ENCODE data around the gene BHLHA15. TPM values are rescaled to one million over a fixed set of nuclear protein-coding genes. Genes with fewer than 3 reads are reported as not detected.

The BHLHA15 gene
- total RNA-seq, 1 donor from 2014 or later, result not detected

- peaks cover 0 to 4% of the 10 kb centered on the region in 2 donors for H3K36me3 ChIP-seq
- H3K4me3 ChIP-seq, result peak overlapping the region; percentile 27 to 42
- H3K27ac ChIP-seq, result no peak overlapping the region
- TF ChIP-seq CTCF (IDR thresholded peaks at IDR 0.05) (no peak), POLR2A (IDR thresholded peaks at IDR 0.05) (no peak), POLR2AphosphoS5 (IDR thresholded peaks at IDR 0.05; ENCODE audit: insufficient read depth in 1 of 2, low read depth in 1 of 2) (no peak)
- no peaks in the 10 kb centered on the region for H3K9me3 ChIP-seq
- no peaks in the 10 kb centered on the region for H3K27me3 ChIP-seq
- DNase-seq (ENCODE audit: extremely low spot score in 2 of 2), result no peak
- H3K4me1 ChIP-seq, result peaks cover 4% of the 10 kb centered on the region
- intact Hi-C loops (cut with DNase I), result no loop called here
Measured at GRCh38 chr7:98211676-98212531, 665 bp downstream of the BHLHA15 start.

- Histone ChIP-seq H3K4me3 (no peak overlapping the region), H3K27ac (no peak overlapping the region), H3K9me3 (no peaks in the 10 kb centered on the region), H3K36me3 (no peaks in the 10 kb centered on the region), H3K4me1 (peaks cover 4% of the 10 kb centered on the region), H3K27me3 (no peaks in the 10 kb centered on the region)
- DNase-seq (ENCODE audit: extremely low spot score in 2 of 2), result no peak
- TF ChIP-seq POLR2AphosphoS5 (IDR thresholded peaks at IDR 0.05; ENCODE audit: insufficient read depth in 1 of 2, low read depth in 1 of 2) (no peak), POLR2A (IDR thresholded peaks at IDR 0.05) (no peak), CTCF (IDR thresholded peaks at IDR 0.05) (no peak)
- intact Hi-C loops (cut with DNase I), result no loop called here
Measured at GRCh38 chr7:98212532-98213041, 1.3 kb downstream of the BHLHA15 start.

DNA sequence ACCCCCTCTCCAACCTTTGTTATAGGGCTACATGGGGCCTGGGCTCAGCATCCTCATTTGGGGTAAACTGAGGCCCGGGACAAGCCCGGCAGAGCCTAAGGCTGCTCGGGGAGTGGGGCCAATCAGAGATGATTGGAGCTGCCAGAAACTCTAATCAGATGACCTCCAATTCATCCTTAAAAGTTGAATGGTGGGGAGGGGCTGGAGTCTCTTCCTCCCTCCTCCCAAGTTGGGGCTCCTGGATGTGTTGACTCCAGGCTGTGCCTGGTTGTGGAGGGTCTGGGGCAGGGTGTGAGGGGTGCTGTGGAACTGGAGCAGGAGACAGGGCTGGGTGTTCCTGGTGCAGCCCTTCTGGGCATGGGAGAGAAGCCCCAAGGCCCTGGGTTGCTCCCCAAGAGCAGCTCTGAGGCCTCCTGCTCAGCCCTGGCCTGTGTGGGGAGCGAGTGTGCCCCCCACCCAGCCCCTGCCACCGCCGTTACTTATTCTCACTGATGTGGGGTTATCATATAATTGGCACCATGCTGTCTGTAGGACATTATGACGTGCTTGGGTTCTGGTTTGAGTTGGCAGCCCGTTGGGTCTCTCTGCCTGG is 2.2 kb downstream of the BHLHA15 start:
- no peak for DNase-seq (ENCODE audit: extremely low spot score in 2 of 2)
- intact Hi-C loops (cut with DNase I), result no loop called here
- no peak overlapping the region for H3K27ac ChIP-seq
- H3K4me1 ChIP-seq, result peaks cover 4% of the 10 kb centered on the region
- H3K36me3 ChIP-seq, result no peaks in the 10 kb centered on the region
- no peak for TF ChIP-seq CTCF (IDR thresholded peaks at IDR 0.05)
- no peak for TF ChIP-seq POLR2AphosphoS5 (IDR thresholded peaks at IDR 0.05; ENCODE audit: insufficient read depth in 1 of 2, low read depth in 1 of 2)
- TF ChIP-seq POLR2A (IDR thresholded peaks at IDR 0.05), result no peak
- H3K4me3 ChIP-seq, result no peak overlapping the region
- no peaks in the 10 kb centered on the region for H3K9me3 ChIP-seq
- H3K27me3 ChIP-seq, result no peaks in the 10 kb centered on the region

- DNase-seq (ENCODE audit: extremely low spot score in 2 of 2), result no peak
Measured at GRCh38 chr7:98213888-98214810, 2.9 kb downstream of the BHLHA15 start.

More at GRCh38 chr7:98213888-98214810, 2.9 kb downstream of the BHLHA15 start:
- intact Hi-C loops (cut with DNase I), result no loop called here
- H3K4me1 ChIP-seq, result peaks cover 4% of the 10 kb centered on the region
- no peaks in the 10 kb centered on the region for H3K36me3 ChIP-seq
- H3K9me3 ChIP-seq, result no peaks in the 10 kb centered on the region
- no peak overlapping the region for H3K27ac ChIP-seq
- H3K27me3 ChIP-seq, result no peaks in the 10 kb centered on the region
- no peak for TF ChIP-seq POLR2A (IDR thresholded peaks at IDR 0.05)
- TF ChIP-seq POLR2AphosphoS5 (IDR thresholded peaks at IDR 0.05; ENCODE audit: insufficient read depth in 1 of 2, low read depth in 1 of 2), result no peak
- TF ChIP-seq CTCF (IDR thresholded peaks at IDR 0.05), result no peak
- no peak overlapping the region for H3K4me3 ChIP-seq

Data from vagina (tissue), 2 donors.